ENCODE data around the gene HFM1. TPM values are rescaled to one million over a fixed set of nuclear protein-coding genes. Genes with fewer than 3 reads are reported as not detected.

HFM1 gene
- total RNA-seq, 2 donors from 2014 or later = 4.6 to 5.9 TPM

DNA sequence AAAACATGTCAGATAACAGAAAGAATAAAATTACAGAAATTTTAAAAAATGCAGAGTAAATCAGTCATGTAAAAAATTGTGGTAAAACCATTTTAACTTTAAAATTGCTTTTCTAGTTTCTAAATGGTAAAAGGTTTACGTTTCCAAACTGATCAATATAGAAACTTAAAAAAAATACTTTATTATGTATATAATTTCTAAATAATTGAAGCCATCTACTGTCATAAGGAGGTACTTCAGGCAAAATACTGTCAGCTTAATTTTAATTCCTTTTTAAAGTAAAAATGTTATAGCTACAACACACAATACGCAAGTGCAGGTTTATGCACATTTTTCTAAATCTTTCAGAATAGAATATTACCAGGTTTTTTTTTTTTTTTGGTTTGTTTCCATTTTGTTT, 159.9 kb downstream of the HFM1 start:
- H3K27me3 ChIP-seq (ENCODE audit: control insufficient read depth, insufficient read depth, low read length, poor library complexity, severe bottlenecking) = no peaks in the 10 kb centered on the region
- peaks cover 8% of the 10 kb centered on the region for H3K4me1 Mint-ChIP-seq
- H3K9ac ChIP-seq (ENCODE audit: extremely low read depth, low read length, poor library complexity, severe bottlenecking) = no peak overlapping the region
- H3K9me3 ChIP-seq (ENCODE audit: control insufficient read depth, low read length) = no peaks in the 10 kb centered on the region
- no peaks in the 10 kb centered on the region for H3K4me1 ChIP-seq (ENCODE audit: control insufficient read depth, insufficient read depth, low read length)
- H3K27me3 Mint-ChIP-seq (ENCODE audit: insufficient read depth) = no peaks in the 10 kb centered on the region
- no peak overlapping the region for H3K27ac ChIP-seq (ENCODE audit: low read depth, low read length)
- no peak overlapping the region for H3K4me3 Mint-ChIP-seq
- DNase-seq = no peak
- WGBS, 2 experiments (ENCODE audit: insufficient coverage in 1 of 2, insufficient read length in 1 of 2) = 100% methylated on average over 1 of the region's 2 CpGs; no CpG with 5 or more reads in 1 of the 2 experiments
- no peak overlapping the region for H3K4me3 ChIP-seq (ENCODE audit: low read length)
- H3K36me3 ChIP-seq (ENCODE audit: control insufficient read depth, insufficient read depth, low read length) = no peaks in the 10 kb centered on the region
- TF ChIP-seq, protein P1, sequence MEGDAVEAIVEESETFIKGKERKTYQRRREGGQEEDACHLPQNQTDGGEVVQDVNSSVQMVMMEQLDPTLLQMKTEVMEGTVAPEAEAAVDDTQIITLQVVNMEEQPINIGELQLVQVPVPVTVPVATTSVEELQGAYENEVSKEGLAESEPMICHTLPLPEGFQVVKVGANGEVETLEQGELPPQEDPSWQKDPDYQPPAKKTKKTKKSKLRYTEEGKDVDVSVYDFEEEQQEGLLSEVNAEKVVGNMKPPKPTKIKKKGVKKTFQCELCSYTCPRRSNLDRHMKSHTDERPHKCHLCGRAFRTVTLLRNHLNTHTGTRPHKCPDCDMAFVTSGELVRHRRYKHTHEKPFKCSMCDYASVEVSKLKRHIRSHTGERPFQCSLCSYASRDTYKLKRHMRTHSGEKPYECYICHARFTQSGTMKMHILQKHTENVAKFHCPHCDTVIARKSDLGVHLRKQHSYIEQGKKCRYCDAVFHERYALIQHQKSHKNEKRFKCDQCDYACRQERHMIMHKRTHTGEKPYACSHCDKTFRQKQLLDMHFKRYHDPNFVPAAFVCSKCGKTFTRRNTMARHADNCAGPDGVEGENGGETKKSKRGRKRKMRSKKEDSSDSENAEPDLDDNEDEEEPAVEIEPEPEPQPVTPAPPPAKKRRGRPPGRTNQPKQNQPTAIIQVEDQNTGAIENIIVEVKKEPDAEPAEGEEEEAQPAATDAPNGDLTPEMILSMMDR (conservative IDR thresholded peaks at IDR 0.05) = peak; percentile 56
- H3K27ac Mint-ChIP-seq = no peak overlapping the region
- H3K9me3 Mint-ChIP-seq = peaks cover 6% of the 10 kb centered on the region
- H3K36me3 Mint-ChIP-seq (ENCODE audit: low read depth) = no peaks in the 10 kb centered on the region

DNA sequence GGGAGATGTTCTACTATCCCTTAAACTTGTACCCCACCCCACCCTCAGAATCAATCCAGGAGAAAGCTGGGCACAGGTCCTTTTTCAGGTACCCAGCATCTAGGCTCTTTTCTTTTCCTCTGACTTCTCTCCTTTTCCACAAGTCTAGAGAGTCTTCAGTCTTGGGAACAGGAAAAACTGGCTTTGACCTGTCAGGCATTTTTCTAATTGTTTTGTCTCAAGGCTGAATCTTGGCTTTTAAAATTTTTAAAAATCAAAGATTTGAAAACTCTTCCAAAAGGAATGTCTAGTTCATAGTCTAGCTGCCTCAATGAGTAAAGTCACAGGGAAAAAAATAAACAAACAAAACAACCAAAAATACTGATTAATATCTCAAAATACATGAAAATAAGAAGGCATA, 161.5 kb downstream of the HFM1 start:
- no peak for DNase-seq
- Histone ChIP-seq H3K9ac (ENCODE audit: extremely low read depth, low read length, poor library complexity, severe bottlenecking) (no peak overlapping the region), H3K4me3 (ENCODE audit: low read length) (no peak overlapping the region), H3K36me3 (ENCODE audit: control insufficient read depth, insufficient read depth, low read length) (no peaks in the 10 kb centered on the region), H3K9me3 (ENCODE audit: control insufficient read depth, low read length) (no peaks in the 10 kb centered on the region), H3K27me3 (ENCODE audit: control insufficient read depth, insufficient read depth, low read length, poor library complexity, severe bottlenecking) (no peaks in the 10 kb centered on the region), H3K27ac (ENCODE audit: low read depth, low read length) (no peak overlapping the region), H3K4me1 (ENCODE audit: control insufficient read depth, insufficient read depth, low read length) (no peaks in the 10 kb centered on the region)
- peaks cover 8% of the 10 kb centered on the region for H3K4me1 Mint-ChIP-seq
- H3K4me3 Mint-ChIP-seq = no peak overlapping the region
- peaks cover 6% of the 10 kb centered on the region for H3K9me3 Mint-ChIP-seq
- TF ChIP-seq, protein P1 (conservative IDR thresholded peaks at IDR 0.05) = no peak
- no peak overlapping the region for H3K27ac Mint-ChIP-seq
- H3K27me3 Mint-ChIP-seq (ENCODE audit: insufficient read depth) = no peaks in the 10 kb centered on the region
- H3K36me3 Mint-ChIP-seq (ENCODE audit: low read depth) = no peaks in the 10 kb centered on the region

DNA sequence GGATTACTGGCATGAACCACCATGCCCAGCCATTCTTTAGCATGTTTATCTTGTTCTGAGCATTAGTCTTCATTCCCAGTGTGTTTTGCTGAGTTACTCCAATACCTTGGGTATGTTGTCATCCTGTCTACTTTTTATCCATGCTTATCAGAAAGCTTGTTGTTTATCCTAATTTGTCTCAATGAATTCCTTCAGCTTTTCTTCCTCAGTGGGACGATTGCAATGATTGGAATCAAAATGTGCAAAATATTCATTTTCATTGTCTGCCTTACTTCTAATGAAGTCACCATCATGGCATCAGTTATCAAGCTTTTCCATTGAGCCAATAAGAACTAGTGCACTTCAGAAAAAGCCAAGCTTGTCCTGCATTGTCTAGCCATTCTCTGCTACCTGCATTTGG, 170.5 kb downstream of the HFM1 start:
- Mint-ChIP-seq H3K27me3 (ENCODE audit: insufficient read depth) (no peaks in the 10 kb centered on the region), H3K9me3 (peaks cover 4% of the 10 kb centered on the region), H3K36me3 (ENCODE audit: low read depth) (no peaks in the 10 kb centered on the region), H3K4me3 (no peak overlapping the region), H3K4me1 (no peaks in the 10 kb centered on the region), H3K27ac (no peak overlapping the region)
- no peaks in the 10 kb centered on the region for H3K27me3 ChIP-seq (ENCODE audit: control insufficient read depth, insufficient read depth, low read length, poor library complexity, severe bottlenecking)
- H3K9ac ChIP-seq (ENCODE audit: extremely low read depth, low read length, poor library complexity, severe bottlenecking) = no peak overlapping the region
- H3K36me3 ChIP-seq (ENCODE audit: control insufficient read depth, insufficient read depth, low read length) = no peaks in the 10 kb centered on the region
- no peak overlapping the region for H3K4me3 ChIP-seq (ENCODE audit: low read length)
- no peaks in the 10 kb centered on the region for H3K9me3 ChIP-seq (ENCODE audit: control insufficient read depth, low read length)
- H3K4me1 ChIP-seq (ENCODE audit: control insufficient read depth, insufficient read depth, low read length) = no peaks in the 10 kb centered on the region
- WGBS, 2 experiments (ENCODE audit: insufficient coverage in 1 of 2, insufficient read length in 1 of 2) = 93 to 100% methylated on average over 1 of the region's 1 CpG
- no peak for DNase-seq
- H3K27ac ChIP-seq (ENCODE audit: low read depth, low read length) = no peak overlapping the region
- TF ChIP-seq, protein P1 (conservative IDR thresholded peaks at IDR 0.05) = no peak

All from endodermal cell (in vitro differentiated cells).